H1 (cell line): ENCODE results near the gene MROH7. TPM values are rescaled to one million over a fixed set of nuclear protein-coding genes. Genes with fewer than 3 reads are reported as not detected.

ENCODE experiments used
- CTCF ChIA-PET: fragments of 300-600 bp; sonication (Branson Sonifier 250); formaldehyde crosslinking; loops from one replicate; lab custom pipeline; 2021; ENCODE audit not compliant: partially characterized antibody; lab: Charles Lee
- POLR2A ChIA-PET: fragments of 300-600 bp; sonication (Branson Sonifier 250); formaldehyde crosslinking; loops from one replicate; lab custom pipeline; 2021; ENCODE audit warnings: inconsistent platforms; ENCODE audit not compliant: partially characterized antibody; lab: Charles Lee
- DNase-seq, 2 experiments: peaks; one replicate each; pipeline versions ENCODE4 v3.0.0 to v3.0.0-alpha.2; 2010 to 2022; ENCODE audit warnings: low spot score in 2 of 2, low read depth in 1 of 2, mixed read lengths in 1 of 2
- FAIRE-seq: peaks from 2 replicates; lab custom pipeline; 2011; peaks lifted over from hg19 to GRCh38; lab: Jason Lieb, UNC
- H2AFZ ChIP-seq: 2 replicates; pipeline ENCODE4 v1.8.1; 2012; ENCODE audit warnings: low read length, inconsistent platforms
- H2AK5ac ChIP-seq: 2 replicates; pipeline ENCODE4 v1.6.1; 2013; ENCODE audit warnings: low read depth, low read length
- H2BK120ac ChIP-seq: replicated peaks from 2 replicates; pipeline ENCODE3; 2013; ENCODE audit warnings: low read depth, low read length, inconsistent platforms
- H2BK12ac ChIP-seq: 2 replicates; pipeline ENCODE4 v1.6.1; 2013; ENCODE audit warnings: low read depth, low read length
- H2BK15ac ChIP-seq: 2 replicates; pipeline ENCODE4 v1.6.1; 2013; ENCODE audit warnings: low read length
- H2BK20ac ChIP-seq: 2 replicates; pipeline ENCODE4 v1.6.1; 2013; ENCODE audit warnings: low read length
- H2BK5ac ChIP-seq: 2 replicates; pipeline ENCODE4 v1.6.1; 2013; ENCODE audit warnings: low read depth, low read length
- H3K14ac ChIP-seq: 2 replicates; pipeline ENCODE4 v1.6.1; 2013; ENCODE audit warnings: inconsistent platforms; ENCODE audit not compliant: insufficient read length
- H3K18ac ChIP-seq: 2 replicates; pipeline ENCODE4 v1.6.1; 2013; ENCODE audit warnings: low read length; ENCODE audit errors: extremely low read depth
- H3K23ac ChIP-seq: 2 replicates; pipeline ENCODE4 v1.6.1; 2013; ENCODE audit warnings: inconsistent platforms; ENCODE audit not compliant: insufficient read length
- H3K23me2 ChIP-seq: 2 replicates; pipeline ENCODE4 v1.6.1; 2013; ENCODE audit warnings: low read depth, low read length
- H3K27ac ChIP-seq: 2 replicates; pipeline ENCODE4 v1.6.1; 2011; ENCODE audit warnings: low read depth, low read length, inconsistent platforms
- H3K27me3 ChIP-seq, 4 experiments: replicated peaks in 1 of 4; 1 replicate in 1 of 4; 2 replicates in 3 of 4; pipeline versions ENCODE4 v1.6.1 to v1.8.1; 2011 to 2013; ENCODE audit warnings: low read length in 3 of 4, mild to moderate bottlenecking in 3 of 4, inconsistent platforms in 2 of 4, mixed read lengths in 2 of 4, moderate library complexity in 1 of 4; ENCODE audit not compliant: control insufficient read depth in 3 of 4, insufficient read depth in 3 of 4; ENCODE audit errors: extremely low read depth in 1 of 4
- H3K36me3 ChIP-seq, 4 experiments: 2 replicates each; pipeline versions ENCODE4 v1.6.1 to v1.8.1; 2011 to 2013; ENCODE audit warnings: mild to moderate bottlenecking in 4 of 4, low read length in 3 of 4, moderate library complexity in 2 of 4, control low read depth in 1 of 4, inconsistent platforms in 1 of 4; ENCODE audit not compliant: insufficient read depth in 4 of 4, control insufficient read depth in 2 of 4
- H3K4ac ChIP-seq: replicated peaks from 2 replicates; pipeline ENCODE3; 2013; ENCODE audit warnings: low read length, low read depth, mixed read lengths, inconsistent platforms; ENCODE audit not compliant: insufficient read length
- H3K4me1 ChIP-seq, 4 experiments: replicated peaks in 1 of 4; 1 replicate in 1 of 4; 2 replicates in 3 of 4; pipeline versions ENCODE4 v1.6.1 to v1.8.1; 2011 to 2013; ENCODE audit warnings: low read length in 3 of 4, inconsistent platforms in 2 of 4, mixed read lengths in 1 of 4; ENCODE audit not compliant: insufficient read depth in 4 of 4, control insufficient read depth in 3 of 4
- H3K4me2 ChIP-seq, 2 experiments: 2 replicates each; pipeline versions ENCODE4 v1.6.1 to v1.8.1; 2011 to 2013; ENCODE audit warnings: low read depth in 2 of 2, low read length in 2 of 2, control low read depth in 1 of 2, inconsistent platforms in 1 of 2, mild to moderate bottlenecking in 1 of 2; ENCODE audit not compliant: insufficient read depth in 1 of 2
- H3K4me3 ChIP-seq, 4 experiments: fragments of 200-600, 300-600 bp in 1 of 4; sonication (generic), shearing (Covaris generic), sonication (Bioruptor Twin) in 1 of 4; 2 replicates each; pipeline versions ENCODE4 v1.5.1 to v1.8.1; 2011 to 2016; ENCODE audit warnings: low read length in 4 of 4, low read depth in 3 of 4, control low read depth in 2 of 4, inconsistent platforms in 2 of 4, mild to moderate bottlenecking in 2 of 4, mixed read lengths in 1 of 4, moderate library complexity in 1 of 4; ENCODE audit not compliant: insufficient read depth in 2 of 4; ENCODE audit errors: extremely low read depth in 1 of 4
- H3K56ac ChIP-seq: replicated peaks from 2 replicates; pipeline ENCODE3; 2013; ENCODE audit warnings: low read depth, mild to moderate bottlenecking, mixed read lengths, low read length, inconsistent platforms; ENCODE audit not compliant: insufficient read length
- H3K79me1 ChIP-seq: 2 replicates; pipeline ENCODE4 v1.6.1; 2013; ENCODE audit warnings: low read depth, low read length, control low read depth
- H3K79me2 ChIP-seq, 2 experiments: 2 replicates each; pipeline versions ENCODE4 v1.6.1 to v1.8.1; 2012 to 2013; ENCODE audit warnings: low read length in 2 of 2, mild to moderate bottlenecking in 2 of 2, inconsistent platforms in 1 of 2; ENCODE audit not compliant: insufficient read depth in 2 of 2, control insufficient read depth in 1 of 2
- H3K9ac ChIP-seq, 4 experiments: replicated peaks in 1 of 4; 1 replicate in 1 of 4; 2 replicates in 3 of 4; pipeline versions ENCODE4 v1.6.1 to v1.8.1; 2011 to 2013; ENCODE audit warnings: low read depth in 3 of 4, low read length in 3 of 4, control low read depth in 2 of 4, mild to moderate bottlenecking in 2 of 4, moderate library complexity in 2 of 4, inconsistent platforms in 1 of 4; ENCODE audit errors: extremely low read depth in 1 of 4
- H3K9me3 ChIP-seq, 2 experiments: 2 replicates each; pipeline versions ENCODE4 v1.6.1 to v1.8.1; 2012 to 2013; ENCODE audit warnings: mild to moderate bottlenecking in 2 of 2, moderate library complexity in 2 of 2, control low read depth in 1 of 2, inconsistent platforms in 1 of 2, low read depth in 1 of 2, low read length in 1 of 2, mixed read lengths in 1 of 2; ENCODE audit not compliant: insufficient read depth in 2 of 2
- H4K20me1 ChIP-seq, 2 experiments: replicated peaks in 1 of 2; 2 replicates each; pipeline versions ENCODE3 to v1.8.1; 2011 to 2013; ENCODE audit warnings: inconsistent platforms in 2 of 2, low read length in 2 of 2, mild to moderate bottlenecking in 1 of 2; ENCODE audit not compliant: insufficient read depth in 2 of 2, control insufficient read depth in 1 of 2
- H4K5ac ChIP-seq: 2 replicates; pipeline ENCODE4 v1.6.1; 2013; ENCODE audit warnings: low read length, low read depth, mixed read lengths, inconsistent platforms; ENCODE audit not compliant: insufficient read length
- H4K8ac ChIP-seq: 2 replicates; pipeline ENCODE4 v1.8.0; 2013; ENCODE audit warnings: mild to moderate bottlenecking, moderate library complexity, low read length, inconsistent platforms; ENCODE audit not compliant: insufficient read depth; ENCODE audit errors: extremely low read depth
- H4K91ac ChIP-seq: replicated peaks from 2 replicates; pipeline ENCODE3; 2013; ENCODE audit warnings: low read length, mixed read lengths, inconsistent platforms; ENCODE audit not compliant: insufficient read length
- ASH2L ChIP-seq: fragments of 200-600, 300-600 bp; sonication (generic); IDR thresholded peaks from one replicate; pipeline ENCODE4 v1.7.1; 2017; ENCODE audit warnings: low read length
- ATF3 ChIP-seq: IDR thresholded peaks from 2 replicates; pipeline ENCODE4 v1.6.1; 2011; ENCODE audit warnings: low read depth, mild to moderate bottlenecking, low read length; ENCODE audit not compliant: insufficient read depth
- CREB1 ChIP-seq: IDR thresholded peaks from 2 replicates; pipeline ENCODE4 v1.6.1; 2012; ENCODE audit warnings: inconsistent platforms
- CTBP2 ChIP-seq: IDR thresholded peaks from 2 replicates; pipeline ENCODE4 v1.7.0; 2011; ENCODE audit warnings: borderline replicate concordance, mild to moderate bottlenecking, moderate library complexity, mixed read lengths, low read length; ENCODE audit not compliant: insufficient read depth, insufficient read length
- EGR1 ChIP-seq: IDR thresholded peaks from 2 replicates; pipeline ENCODE4 v1.6.1; 2011; ENCODE audit warnings: low read depth, low read length, borderline replicate concordance
- KDM4A ChIP-seq: IDR thresholded peaks from one replicate; pipeline ENCODE4 v1.7.1; 2012; ENCODE audit warnings: low read depth, mild to moderate bottlenecking, moderate library complexity, low read length, inconsistent platforms; ENCODE audit not compliant: severe bottlenecking
- KDM5A ChIP-seq: fragments of 200-600 bp; IDR thresholded peaks from 2 replicates; pipeline ENCODE4 v1.7.1; 2012; ENCODE audit warnings: mild to moderate bottlenecking, low read length, inconsistent platforms, mixed read lengths
- POLR2AphosphoS5 ChIP-seq: IDR thresholded peaks from 2 replicates; pipeline ENCODE4 v1.6.1; 2011; ENCODE audit warnings: low read depth, low read length
- RAD21 ChIP-seq, 2 experiments: IDR thresholded peaks in 1 of 2; conservative IDR thresholded peaks in 1 of 2; 2 replicates each; pipeline ENCODE4 v1.6.1; 2011; ENCODE audit warnings: low read depth in 2 of 2, low read length in 2 of 2, improper control_type of control experiment in 1 of 2, inconsistent platforms in 1 of 2, mild to moderate bottlenecking in 1 of 2, moderate library complexity in 1 of 2
- RBBP5 ChIP-seq: IDR thresholded peaks from 2 replicates; pipeline ENCODE4 v1.7.1; 2012; ENCODE audit warnings: low read depth, mild to moderate bottlenecking, inconsistent platforms, low read length, moderate library complexity, borderline replicate concordance
- SAP30 ChIP-seq: fragments of 300-600 bp; sonication (generic); IDR thresholded peaks from 2 replicates; pipeline ENCODE4 v1.7.1; 2012; ENCODE audit warnings: low read length, moderate library complexity, mild to moderate bottlenecking, inconsistent platforms; ENCODE audit not compliant: insufficient read depth, insufficient replicate concordance
- WGBS, 2 experiments: shearing (Covaris generic) in 1 of 2; methylation state at CpG; one replicate each; pipeline versions ENCODE4 v1.1.6 to v1.1.7; 2013 to 2015; ENCODE audit warnings: low lambda C conversion rate in 2 of 2, mixed read lengths in 2 of 2, inconsistent platforms in 1 of 2, low coverage in 1 of 2, missing lambda C conversion rate in 1 of 2; ENCODE audit not compliant: insufficient replicate concordance in 2 of 2, insufficient coverage in 1 of 2, insufficient read length in 1 of 2; ENCODE audit errors: extremely low coverage in 1 of 2, missing lambda C conversion rate in 1 of 2; 5-methylcytosine and 5-hydroxymethylcytosine counted together
- polyA plus RNA-seq, 7 experiments: library from polyadenylated mRNA; depleted of rRNA in 3 of 7; stranded (reverse) in 5 of 7; unstranded in 2 of 7; fragments of >200 nt in 5 of 7; fragments of 200-250 nt in 2 of 7; gene quantifications; 1 replicate in 5 of 7; 2 replicates in 1 of 7; 4 replicates in 1 of 7; pipeline versions ENCODE4 v1.2.1 to v1.2.3, GENCODE V29; 2011 to 2013; ENCODE audit warnings: missing spikeins in 2 of 7, mixed read lengths in 2 of 7
- total RNA-seq: library from RNA; stranded (reverse); fragmentation: NEBNext Ultra II Directional; extraction: Animal tissue kit (Norgen Biotek cat#: 25700); gene quantifications from 2 replicates; pipeline ENCODE4 v1.2.1, GENCODE V29; 2021

Gene MROH7
- total and polyA plus RNA-seq, 2 of the 8 experiments (the other 6 are each of a cell fraction or from before 2014, with no cell fraction given): 0.07 to 0.20 TPM

DNA sequence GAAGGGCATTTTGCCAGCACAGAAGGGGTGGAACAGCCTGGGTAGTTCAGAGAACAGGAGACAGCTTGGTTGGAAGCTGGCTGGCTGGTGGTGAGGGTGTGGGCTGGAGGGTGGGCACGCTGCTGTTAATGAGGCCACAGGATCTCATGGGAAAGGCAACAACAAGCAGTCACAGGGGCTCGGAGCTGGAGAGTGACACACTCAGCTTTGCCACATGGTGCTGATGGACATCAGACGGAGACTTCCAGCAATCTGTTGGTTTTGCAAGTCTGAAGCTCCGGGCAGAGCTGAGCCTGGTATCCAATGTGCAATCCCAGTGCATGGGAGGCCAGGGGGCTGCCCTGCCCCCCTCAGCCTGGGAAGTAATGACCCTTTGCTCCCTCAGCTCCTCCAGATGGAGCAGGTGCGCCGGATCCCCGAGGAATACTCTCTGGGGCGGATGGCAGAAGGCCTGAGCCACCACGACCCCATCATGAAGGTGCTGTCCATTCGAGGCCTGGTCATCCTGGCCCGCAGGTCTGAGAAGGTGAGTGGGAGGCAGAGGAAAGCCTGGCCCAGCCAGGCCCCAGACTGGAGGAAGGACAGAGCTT lies 58.4 kb downstream of the MROH7 start:
- Histone ChIP-seq H2BK5ac (0 out of 2 replicates have a peak overlapping the region, but pooled peaks have one; percentile 8), H3K18ac (no peak overlapping the region), H2BK15ac (no peak overlapping the region), H3K9ac (no peak overlapping the region; a peak in 1 of 7 replicates), H3K4me1 (no peaks in the 10 kb centered on the region), H3K4me3 (no peak overlapping the region), H3K79me2 (no peaks in the 10 kb centered on the region), H4K8ac (no peak overlapping the region), H2BK120ac (no peak overlapping the region), H4K91ac (no peak overlapping the region), H4K20me1 (no peaks in the 10 kb centered on the region), H2AK5ac (no peak overlapping the region), H3K79me1 (no peaks in the 10 kb centered on the region), H3K27ac (no peak overlapping the region), H3K14ac (no peak overlapping the region), H3K27me3 (0 out of 7 replicates have a peak, but pooled peaks cover 0 to 2% (median 0%) of the 10 kb centered on the region in 4 experiments), H3K4ac (no peak overlapping the region), H3K36me3 (no peaks in the 10 kb centered on the region), H3K56ac (no peak overlapping the region), H3K23me2 (no peaks in the 10 kb centered on the region), H2BK20ac (no peak overlapping the region), H2AFZ (no peak overlapping the region), H3K4me2 (no peak overlapping the region), H4K5ac (no peak overlapping the region), H3K23ac (no peak overlapping the region), H3K9me3 (no peaks in the 10 kb centered on the region), H2BK12ac (no peak overlapping the region)
- FAIRE-seq: no peak
- ChIA-PET CTCF (interaction anchor here (0.6 to 3.7 kb wide), 7 partner anchors 28 to 595 kb away, joined by 3 to 13 read pairs (median 3); no protein-coding TSS in a partner anchor), POLR2A (interaction anchor here (1.6 kb wide), 1 partner anchor 15 kb away, joined by 4 read pairs; the partner anchor contains the start of gene TTC4)
- DNase-seq: no peak
- 85% methylated on average over 11 of the region's 11 CpGs; no CpG with 5 or more reads in 1 of the 2 experiments for WGBS, 2 experiments
- no peak for TF ChIP-seq CTBP2
- no peak for TF ChIP-seq RBBP5
- no peak for TF ChIP-seq ATF3
- TF ChIP-seq POLR2AphosphoS5: no peak
- no peak for TF ChIP-seq KDM5A
- no peak for TF ChIP-seq RAD21 (IDR thresholded peaks at IDR 0.05 in 1 of 2, conservative IDR thresholded peaks at IDR 0.05 in 1 of 2; ENCODE audit: low read depth in 2 of 2, low read length in 2 of 2)
- no peak for TF ChIP-seq KDM4A
- TF ChIP-seq SAP30: no peak
- no peak for TF ChIP-seq CREB1
- TF ChIP-seq ASH2L: no peak
- TF ChIP-seq EGR1: no peak
